GM12891 (cell line): Measurements from ENCODE around the gene GABRP.

Experiments
- POLR2A ChIP-seq: IDR thresholded peaks from 2 replicates; pipeline ENCODE4 v1.6.1; 2011; ENCODE audit warnings: low read depth, low read length, control low read depth
- POLR2AphosphoS5 ChIP-seq: IDR thresholded peaks from 2 replicates; pipeline ENCODE4 v1.6.1; 2011; ENCODE audit warnings: low read depth, low read length, control low read depth
- POU2F2 ChIP-seq: IDR thresholded peaks from 2 replicates; pipeline ENCODE4 v1.6.1; 2011; ENCODE audit warnings: low read depth, mild to moderate bottlenecking, control low read depth, low read length, moderate library complexity
- SPI1 ChIP-seq: IDR thresholded peaks from 2 replicates; pipeline ENCODE4 v1.6.1; 2011; ENCODE audit warnings: low read depth, low read length, control low read depth

- TF ChIP-seq SPI1 (no peak), POLR2A (no peak), POLR2AphosphoS5 (no peak), POU2F2 (no peak)
Measured at GRCh38 chr5:170751631-170752030, 31.9 kb upstream of the GABRP start.
